ENCODE measurements around the gene NCSTN. TPM values are rescaled to one million over a fixed set of nuclear protein-coding genes. Genes with fewer than 3 reads are reported as not detected.

Gene NCSTN
- total RNA-seq, 2 donors from 2014 or later: 63.3 to 65.6 TPM

GRCh38 chr1:160407839-160408801, 64.9 kb downstream of the NCSTN start:
- Mint-ChIP-seq H3K27me3 (peaks cover 11% of the 10 kb centered on the region), H3K4me1 (peaks cover 6% of the 10 kb centered on the region), H3K36me3 (ENCODE audit: low read depth) (no peaks in the 10 kb centered on the region), H3K4me3 (no peak overlapping the region), H3K27ac (no peak overlapping the region)
- H3K9me3 ChIP-seq (ENCODE audit: control insufficient read depth, low read length, poor library complexity, severe bottlenecking): no peaks in the 10 kb centered on the region
- DNase-seq (no peak), ATAC-seq (no peak)

Other genes with a start within 250 kb of the NCSTN start
- 10 to 100 TPM; 29.3 to 36.8 TPM for gene IGSF8, start 244.8 kb upstream of the NCSTN start, total RNA-seq
- gene ATP1A2, start 227.6 kb upstream of the NCSTN start, total RNA-seq: not detected
- gene ATP1A4, start 191.8 kb upstream of the NCSTN start, total RNA-seq: under 1 TPM in 1 of 2 donors, not detected in 1; 0.27 TPM
- not detected for gene CASQ1, start 152.8 kb upstream of the NCSTN start, total RNA-seq
- 10 to 100 TPM; 19.6 to 21.6 TPM for gene PEA15, start 138.0 kb upstream of the NCSTN start, total RNA-seq
- 100 to 1,000 TPM; 167 to 178 TPM for gene DCAF8, start 80.8 kb upstream of the NCSTN start, total RNA-seq
- gene PEX19, start 58.2 kb upstream of the NCSTN start, total RNA-seq: 10 to 100 TPM; 28.9 to 34.7 TPM
- gene COPA, start 133 bp upstream of the NCSTN start, total RNA-seq: 100 to 1,000 TPM; 122 to 143 TPM
- gene NHLH1, start 23.7 kb downstream of the NCSTN start, total RNA-seq: under 1 TPM; 0.17 to 0.21 TPM
- gene VANGL2, start 57.2 kb downstream of the NCSTN start, total RNA-seq: not detected
- gene SLAMF6, start 179.9 kb downstream of the NCSTN start, total RNA-seq: 10 to 100 TPM; 24.8 to 38.0 TPM
- 10 to 100 TPM; 66.2 to 71.6 TPM for gene CD84, start 236.1 kb downstream of the NCSTN start, total RNA-seq

Measured in T-helper 17 cell (primary cell).